A549 treated with CORT108297 at 1 μM for 4 hours (cell line): Measurements from ENCODE around the gene OR4A16. TPM values are rescaled to one million over a fixed set of nuclear protein-coding genes. Genes with fewer than 3 reads are reported as not detected.

ENCODE experiments used
- total RNA-seq: library from RNA; stranded (reverse); fragments of 200-300 nt; extraction: Qiagen RNA extraction; gene quantifications from 5 replicates; pipeline ENCODE4 v1.2.3, GENCODE V29; 2022

The OR4A16 gene, protein sequence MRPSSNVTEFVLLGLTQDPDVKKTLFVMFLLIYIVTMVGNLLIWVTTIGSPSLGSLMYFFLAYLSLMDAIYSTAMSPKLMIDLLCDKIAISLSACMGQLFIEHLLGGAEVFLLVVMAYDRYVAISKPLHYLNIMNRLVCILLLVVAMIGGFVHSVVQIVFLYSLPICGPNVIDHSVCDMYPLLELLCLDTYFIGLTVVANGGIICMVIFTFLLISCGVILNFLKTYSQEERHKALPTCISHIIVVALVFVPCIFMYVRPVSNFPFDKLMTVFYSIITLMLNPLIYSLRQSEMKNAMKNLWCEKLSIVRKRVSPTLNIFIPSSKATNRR
- not detected in 5 replicates for total RNA-seq

DNA sequence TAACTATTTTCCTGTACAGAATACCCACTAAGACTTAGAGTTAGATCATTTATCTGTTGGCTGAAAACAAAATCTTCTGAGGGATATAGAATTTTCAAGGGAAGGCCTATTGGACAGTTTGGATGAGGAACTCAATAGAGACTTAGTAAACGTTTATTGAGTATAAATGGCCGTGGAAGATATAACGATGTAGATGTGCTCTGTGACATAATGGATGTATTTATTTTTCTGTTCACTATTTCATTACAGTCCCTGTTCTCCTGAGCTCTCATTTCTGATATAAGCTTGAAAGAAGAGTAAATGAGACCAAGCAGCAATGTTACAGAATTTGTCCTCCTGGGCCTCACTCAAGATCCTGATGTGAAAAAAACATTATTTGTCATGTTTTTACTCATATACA is at the start of gene OR4A16:
TSS of gene OR4A16 (plus strand) at position 301 of the 400 bp plus-strand sequence. CDS start at position 301, 0 bp downstream.

DNA sequence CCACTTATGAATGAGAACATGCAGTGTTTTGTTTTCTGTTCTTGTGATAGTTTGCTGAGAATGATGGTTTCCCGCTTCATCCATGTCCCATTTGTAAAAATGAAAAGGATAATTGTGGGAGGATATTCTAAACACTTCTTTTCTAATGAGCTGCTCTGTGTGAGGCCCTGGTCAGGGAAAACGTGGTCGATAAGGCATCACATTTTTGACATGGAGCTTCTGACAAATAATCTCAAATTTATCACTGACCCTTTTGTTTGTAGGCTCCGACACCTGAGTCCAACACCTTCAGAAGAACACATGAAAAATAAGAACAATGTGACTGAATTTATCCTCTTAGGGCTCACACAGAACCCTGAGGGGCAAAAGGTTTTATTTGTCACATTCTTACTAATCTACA is 24.7 kb downstream of the OR4A16 start, which contains the start of gene OR4A15:
TSS of gene OR4A15 (plus strand) at position 301 of the 400 bp plus-strand sequence. CDS start at position 301, 0 bp downstream.

Other genes starting within 250 kb of the OR4A16 start
- not detected in 5 replicates for gene TRIM48, start 81.0 kb upstream of the OR4A16 start, total RNA-seq
- not detected in 5 replicates for gene OR4A15, start 24.8 kb downstream of the OR4A16 start, total RNA-seq
- gene OR4C15, start 211.3 kb downstream of the OR4A16 start, total RNA-seq, result not detected in 5 replicates
- gene OR4C16, start 228.9 kb downstream of the OR4A16 start, total RNA-seq, result not detected in 5 replicates